Panc1 (cell line): Measurements from ENCODE around the gene CCDC12. TPM values are rescaled to one million over a fixed set of nuclear protein-coding genes. Genes with fewer than 3 reads are reported as not detected.

ENCODE experiments used
- ATAC-seq: fragments of 200-7000 bp; cut with Tn5 transposase; 2 replicates; pipeline ENCODE4 v1.9.1; 2020; ENCODE audit warnings: mild to moderate bottlenecking, moderate library complexity
- BruUV-seq: library from RNA; stranded (reverse); fragments of 400-500 nt; replicated peaks from 2 replicates; lab custom pipeline; 2021; lab: Mats Ljungman, UMichigan
- CTCF ChIA-PET: fragments of 300-600 bp; sonication (Branson Sonifier 250); formaldehyde crosslinking; loops from one replicate; lab custom pipeline; 2022; ENCODE audit warnings: antibody characterized with exemption; lab: Charles Lee
- POLR2A ChIA-PET: fragments of 300-600 bp; sonication (Branson Sonifier 250); formaldehyde crosslinking; loops from one replicate; lab custom pipeline; 2022; ENCODE audit warnings: antibody characterized with exemption; lab: Charles Lee
- DNase-seq: peaks from one replicate; pipeline ENCODE4 v3.0.0-alpha.2; 2010; ENCODE audit warnings: low read depth, low spot score
- H3K27ac ChIP-seq: 2 replicates; pipeline ENCODE4 v1.5.1; 2011; ENCODE audit warnings: mild to moderate bottlenecking, low read length, inconsistent platforms
- H3K27me3 ChIP-seq: fragments of 200-500 bp; sonication (Bioruptor generic); 2 replicates; pipeline ENCODE4 v1.6.0; 2014; ENCODE audit warnings: low read length, inconsistent platforms; ENCODE audit not compliant: control insufficient read depth, insufficient read depth
- H3K36me3 ChIP-seq: fragments of 200-500 bp; sonication (Bioruptor generic); 2 replicates; pipeline ENCODE4 v1.5.1; 2014; ENCODE audit warnings: inconsistent platforms, mild to moderate bottlenecking, low read length, moderate library complexity; ENCODE audit not compliant: control insufficient read depth, insufficient read depth
- H3K4me1 ChIP-seq: 2 replicates; pipeline ENCODE4 v1.5.1; 2011; ENCODE audit warnings: inconsistent platforms, mild to moderate bottlenecking, low read length, moderate library complexity; ENCODE audit not compliant: control insufficient read depth, insufficient read depth
- H3K4me3 ChIP-seq, 2 experiments: 2 replicates each; pipeline ENCODE4 v1.5.1; 2011 to 2012; ENCODE audit warnings: low read depth in 2 of 2, low read length in 2 of 2, mild to moderate bottlenecking in 2 of 2, inconsistent platforms in 1 of 2, moderate library complexity in 1 of 2
- H3K9me3 ChIP-seq: fragments of 200-500 bp; sonication (Bioruptor generic); 2 replicates; pipeline ENCODE4 v1.5.1; 2014; ENCODE audit warnings: low read depth, mild to moderate bottlenecking, inconsistent platforms, low read length, moderate library complexity; ENCODE audit not compliant: control insufficient read depth, insufficient read depth
- CTCF ChIP-seq: fragments of 450-650 bp; IDR thresholded peaks from 2 replicates; pipeline ENCODE4 v1.5.1; 2017; ENCODE audit warnings: mild to moderate bottlenecking
- POLR2AphosphoS5 ChIP-seq: IDR thresholded peaks from 2 replicates; pipeline ENCODE4 v1.6.1; 2012; ENCODE audit warnings: mild to moderate bottlenecking, low read depth, low read length, moderate library complexity
- REST ChIP-seq, 2 experiments: IDR thresholded peaks; 2 replicates each; pipeline ENCODE4 v1.6.1; 2011 to 2012; ENCODE audit warnings: low read depth in 2 of 2, control low read depth in 1 of 2, low read length in 1 of 2, mild to moderate bottlenecking in 1 of 2, moderate library complexity in 1 of 2; ENCODE audit not compliant: insufficient read depth in 1 of 2
- SIN3A ChIP-seq: IDR thresholded peaks from 2 replicates; pipeline ENCODE4 v1.6.1; 2012; ENCODE audit warnings: low read depth, mild to moderate bottlenecking, low read length, moderate library complexity, borderline replicate concordance; ENCODE audit not compliant: insufficient read depth
- TCF7L2 ChIP-seq: IDR thresholded peaks from 2 replicates; pipeline ENCODE4 v1.6.1; 2011; ENCODE audit warnings: mild to moderate bottlenecking, low read depth, low read length, inconsistent platforms
- in situ Hi-C: cut with HindIII; loops from 2 replicates; pipeline ENCODE4 v1.10.0; 2016; ENCODE audit warnings: low sequenced_read_pairs, low pct_unique_long_range_greater_than_20kb
- intact Hi-C: fragments of 100-400 bp; cut with micrococcal nuclease; formaldehyde crosslinking; loops from one replicate; pipeline ENCODE4 v1.10.0; 2022; ENCODE audit not compliant: unreplicated experiment
- total RNA-seq: library from RNA; stranded (reverse); gene quantifications from one replicate; pipeline ENCODE4 v1.2.1, GENCODE V29; 2021; ENCODE audit not compliant: unreplicated experiment

The CCDC12 gene
- total RNA-seq, 1 experiment from 2014 or later: 35.5 TPM

GRCh38 chr3:46887980-46888494, 88.5 kb downstream of the CCDC12 start:
- ATAC-seq: no peak
- ChIA-PET CTCF (no interaction called here), POLR2A (no interaction called here)
- Histone ChIP-seq H3K9me3 (no peaks in the 10 kb centered on the region), H3K4me3 (no peak overlapping the region), H3K27me3 (no peaks in the 10 kb centered on the region), H3K27ac (no peak overlapping the region), H3K36me3 (no peaks in the 10 kb centered on the region), H3K4me1 (peaks cover 3% of the 10 kb centered on the region; the same call in 1 of the 2 replicates)
- no peak for TF ChIP-seq TCF7L2
- no peak for TF ChIP-seq POLR2AphosphoS5
- TF ChIP-seq SIN3A: no peak
- TF ChIP-seq CTCF: no peak
- TF ChIP-seq REST (IDR thresholded peaks at IDR 0.05; ENCODE audit: insufficient read depth in 1 of 2, low read depth in 2 of 2, low read length in 1 of 2): no peak
- intact Hi-C loops: no loop called here
- no TSS peak for BruUV-seq
- in situ Hi-C loops: no loop called here
- no peak for DNase-seq

- BruUV-seq: no TSS peak
- no peak overlapping the region for H3K4me3 ChIP-seq
- H3K4me1 ChIP-seq: no peaks in the 10 kb centered on the region
- ChIA-PET POLR2A (no interaction called here), CTCF (no interaction called here)
- intact Hi-C loops (no loop called here), in situ Hi-C loops (no loop called here)
- ATAC-seq (no peak), DNase-seq (no peak)
- H3K27ac ChIP-seq: no peak overlapping the region
- H3K36me3 ChIP-seq: no peaks in the 10 kb centered on the region
- H3K27me3 ChIP-seq: no peaks in the 10 kb centered on the region
- TF ChIP-seq TCF7L2 (no peak), REST (IDR thresholded peaks at IDR 0.05; ENCODE audit: insufficient read depth in 1 of 2, low read depth in 2 of 2, low read length in 1 of 2) (no peak), POLR2AphosphoS5 (no peak), SIN3A (no peak), CTCF (no peak)
- H3K9me3 ChIP-seq: no peaks in the 10 kb centered on the region
Measured at GRCh38 chr3:46885612-46886011, 90.9 kb downstream of the CCDC12 start.
